ENCODE results near the gene ASCC2.
"Not testable (repeated sequence)": the region's sequence is repeated elsewhere in the genome, so short reads cannot be mapped to it uniquely, and the experiment has no call there.

The ASCC2 gene

GRCh38 chr22:29867260-29867659, 29.2 kb upstream of the ASCC2 start:
- ATAC-seq, result no peak
- H3K9me3 Mint-ChIP-seq, result no peaks in the 10 kb centered on the region
- peaks cover under 1% of the 10 kb centered on the region for H3K4me1 Mint-ChIP-seq
- peaks cover 14% of the 10 kb centered on the region for H3K27me3 Mint-ChIP-seq
- no peak overlapping the region for H3K27ac Mint-ChIP-seq
- H3K4me3 Mint-ChIP-seq, result no peak overlapping the region
- no peaks in the 10 kb centered on the region for H3K36me3 Mint-ChIP-seq

GRCh38 chr22:29865572-29865971, 27.5 kb upstream of the ASCC2 start:
- H3K4me1 Mint-ChIP-seq, H3K27ac Mint-ChIP-seq, ATAC-seq, H3K9me3 Mint-ChIP-seq, H3K4me3 Mint-ChIP-seq, H3K36me3 Mint-ChIP-seq: not testable (repeated sequence)
- peaks cover 14% of the 10 kb centered on the region for H3K27me3 Mint-ChIP-seq

GRCh38 chr22:29861672-29862297, 23.7 kb upstream of the ASCC2 start:
- Mint-ChIP-seq H3K36me3 (no peaks in the 10 kb centered on the region), H3K4me3 (no peak overlapping the region), H3K27me3 (peaks cover 1% of the 10 kb centered on the region), H3K9me3 (no peaks in the 10 kb centered on the region), H3K4me1 (no peaks in the 10 kb centered on the region), H3K27ac (no peak overlapping the region)
- ATAC-seq, result no peak

- peaks cover 11% of the 10 kb centered on the region for H3K27me3 Mint-ChIP-seq
- no peak overlapping the region for H3K27ac Mint-ChIP-seq
- ATAC-seq, result no peak
- no peaks in the 10 kb centered on the region for H3K36me3 Mint-ChIP-seq
- no peaks in the 10 kb centered on the region for H3K4me1 Mint-ChIP-seq
- H3K4me3 Mint-ChIP-seq, result no peak overlapping the region
- H3K9me3 Mint-ChIP-seq, result no peaks in the 10 kb centered on the region
Measured at GRCh38 chr22:29860006-29860766, 22.1 kb upstream of the ASCC2 start.

- peaks cover 11% of the 10 kb centered on the region for H3K27me3 Mint-ChIP-seq
- not testable (repeated sequence) for H3K9me3 Mint-ChIP-seq, H3K4me1 Mint-ChIP-seq, ATAC-seq, H3K27ac Mint-ChIP-seq, H3K36me3 Mint-ChIP-seq, H3K4me3 Mint-ChIP-seq
Measured at GRCh38 chr22:29859030-29859429, 21.0 kb upstream of the ASCC2 start.

- Mint-ChIP-seq H3K27me3 (peaks cover 11% of the 10 kb centered on the region), H3K36me3 (no peaks in the 10 kb centered on the region), H3K27ac (no peak overlapping the region), H3K4me3 (no peak overlapping the region), H3K9me3 (no peaks in the 10 kb centered on the region), H3K4me1 (no peaks in the 10 kb centered on the region)
- no peak for ATAC-seq
Measured at GRCh38 chr22:29856496-29856895, 18.4 kb upstream of the ASCC2 start.

- no peak overlapping the region for H3K4me3 Mint-ChIP-seq
- no peak for ATAC-seq
- H3K4me1 Mint-ChIP-seq, result no peaks in the 10 kb centered on the region
- H3K27ac Mint-ChIP-seq, result no peak overlapping the region
- H3K9me3 Mint-ChIP-seq, result no peaks in the 10 kb centered on the region
- no peaks in the 10 kb centered on the region for H3K36me3 Mint-ChIP-seq
- H3K27me3 Mint-ChIP-seq, result peaks cover 11% of the 10 kb centered on the region
Measured at GRCh38 chr22:29855611-29856181, 17.6 kb upstream of the ASCC2 start.

- no peaks in the 10 kb centered on the region for H3K9me3 Mint-ChIP-seq
Measured at GRCh38 chr22:29854432-29854831, 16.4 kb upstream of the ASCC2 start.

GRCh38 chr22:29848111-29848510, 10.0 kb upstream of the ASCC2 start:
- Mint-ChIP-seq H3K27ac (no peak overlapping the region), H3K27me3 (no peaks in the 10 kb centered on the region), H3K9me3 (peaks cover 4% of the 10 kb centered on the region), H3K36me3 (peaks cover 4% of the 10 kb centered on the region), H3K4me1 (no peaks in the 10 kb centered on the region), H3K4me3 (no peak overlapping the region)
- ATAC-seq, result no peak

More at GRCh38 chr22:29854432-29854831, 16.4 kb upstream of the ASCC2 start:
- H3K4me3 Mint-ChIP-seq, result no peak overlapping the region
- no peaks in the 10 kb centered on the region for H3K36me3 Mint-ChIP-seq
- no peak for ATAC-seq
- H3K4me1 Mint-ChIP-seq, result no peaks in the 10 kb centered on the region
- no peak overlapping the region for H3K27ac Mint-ChIP-seq
- H3K27me3 Mint-ChIP-seq, result peaks cover 11% of the 10 kb centered on the region

- Mint-ChIP-seq H3K27me3 (no peaks in the 10 kb centered on the region), H3K36me3 (peaks cover 4% of the 10 kb centered on the region), H3K27ac (no peak overlapping the region), H3K4me1 (no peaks in the 10 kb centered on the region), H3K9me3 (peaks cover 4% of the 10 kb centered on the region), H3K4me3 (no peak overlapping the region)
- ATAC-seq, result no peak
Measured at GRCh38 chr22:29846290-29846689, 8.2 kb upstream of the ASCC2 start.

- H3K36me3 Mint-ChIP-seq, result peaks cover 4% of the 10 kb centered on the region
- H3K27me3 Mint-ChIP-seq, result no peaks in the 10 kb centered on the region
- H3K4me1 Mint-ChIP-seq, result peaks cover 8% of the 10 kb centered on the region
- no peak for ATAC-seq
- no peak overlapping the region for H3K4me3 Mint-ChIP-seq
- no peak overlapping the region for H3K27ac Mint-ChIP-seq
- H3K9me3 Mint-ChIP-seq, result peaks cover 4% of the 10 kb centered on the region
Measured at GRCh38 chr22:29842740-29843139, 4.7 kb upstream of the ASCC2 start.

GRCh38 chr22:29842172-29842571, 4.1 kb upstream of the ASCC2 start:
- H3K4me1 Mint-ChIP-seq, result peaks cover 14% of the 10 kb centered on the region
- peaks cover 4% of the 10 kb centered on the region for H3K36me3 Mint-ChIP-seq
- peaks cover 4% of the 10 kb centered on the region for H3K9me3 Mint-ChIP-seq
- no peak overlapping the region for H3K4me3 Mint-ChIP-seq
- ATAC-seq, result no peak
- H3K27me3 Mint-ChIP-seq, result no peaks in the 10 kb centered on the region
- H3K27ac Mint-ChIP-seq, result no peak overlapping the region

- H3K4me3 Mint-ChIP-seq, result no peak overlapping the region
- no peak for ATAC-seq
- H3K27me3 Mint-ChIP-seq, result no peaks in the 10 kb centered on the region
- H3K27ac Mint-ChIP-seq, result no peak overlapping the region
- no peaks in the 10 kb centered on the region for H3K9me3 Mint-ChIP-seq
- H3K4me1 Mint-ChIP-seq, result peaks cover 30% of the 10 kb centered on the region
- H3K36me3 Mint-ChIP-seq, result peaks cover 8% of the 10 kb centered on the region
Measured at GRCh38 chr22:29840498-29840897, 2.4 kb upstream of the ASCC2 start.

GRCh38 chr22:29839039-29839438, 965 bp upstream of the ASCC2 start:
- Mint-ChIP-seq H3K4me1 (peaks cover 31% of the 10 kb centered on the region), H3K27me3 (no peaks in the 10 kb centered on the region), H3K27ac (peak overlapping the region; percentile 97), H3K4me3 (no peak overlapping the region), H3K36me3 (peaks cover 13% of the 10 kb centered on the region), H3K9me3 (no peaks in the 10 kb centered on the region)
- no peak for ATAC-seq

GRCh38 chr22:29838599-29838956, 504 bp upstream of the ASCC2 start:
- peak; percentile 37 for ATAC-seq
- peak overlapping the region; percentile 99 for H3K4me3 Mint-ChIP-seq

More at GRCh38 chr22:29838599-29838956, 504 bp upstream of the ASCC2 start:
- Mint-ChIP-seq H3K27ac (peak overlapping the region; percentile 97), H3K4me1 (peaks cover 31% of the 10 kb centered on the region), H3K9me3 (no peaks in the 10 kb centered on the region), H3K36me3 (peaks cover 15% of the 10 kb centered on the region), H3K27me3 (no peaks in the 10 kb centered on the region)

Measured in stimulated activated memory B cell treated with anti-CD40 and anti-IgM and Interleukin-4, amounts not matched to agents 10 μg/mL and 1 μg/mL and 100 μg/mL, for 72 hours (primary cell).